AG04449 (cell line): ENCODE data around the gene ZNF3.

Experiments
- CTCF ChIA-PET: fragments of 350-600 bp; formaldehyde crosslinking; extraction: SDS; loops from one replicate; lab custom pipeline; 2021; ENCODE audit warnings: antibody characterized with exemption; lab: Yijun Ruan, JAX
- POLR2A ChIA-PET: fragments of 400-600, 350-600 bp; formaldehyde crosslinking; extraction: SDS; loops from one replicate; lab custom pipeline; 2020; ENCODE audit warnings: antibody characterized with exemption, inconsistent platforms; lab: Yijun Ruan, JAX
- DNase-seq: peaks from one replicate; pipeline ENCODE4 v3.0.0-alpha.2; 2010; ENCODE audit warnings: low read depth, low spot score
- H3K4me3 ChIP-seq: 2 replicates; pipeline ENCODE4 v1.5.1; 2011; ENCODE audit warnings: low read depth, mild to moderate bottlenecking, control low read depth, low read length
- TF ChIP-seq, protein P1 (sequence below): IDR thresholded peaks from one replicate; pipeline ENCODE4 v1.5.1; 2011; ENCODE audit warnings: mild to moderate bottlenecking, moderate library complexity, low read length, control low read depth, inconsistent platforms; ENCODE audit not compliant: insufficient read depth; ENCODE audit errors: missing control alignments

The ZNF3 gene

DNA sequence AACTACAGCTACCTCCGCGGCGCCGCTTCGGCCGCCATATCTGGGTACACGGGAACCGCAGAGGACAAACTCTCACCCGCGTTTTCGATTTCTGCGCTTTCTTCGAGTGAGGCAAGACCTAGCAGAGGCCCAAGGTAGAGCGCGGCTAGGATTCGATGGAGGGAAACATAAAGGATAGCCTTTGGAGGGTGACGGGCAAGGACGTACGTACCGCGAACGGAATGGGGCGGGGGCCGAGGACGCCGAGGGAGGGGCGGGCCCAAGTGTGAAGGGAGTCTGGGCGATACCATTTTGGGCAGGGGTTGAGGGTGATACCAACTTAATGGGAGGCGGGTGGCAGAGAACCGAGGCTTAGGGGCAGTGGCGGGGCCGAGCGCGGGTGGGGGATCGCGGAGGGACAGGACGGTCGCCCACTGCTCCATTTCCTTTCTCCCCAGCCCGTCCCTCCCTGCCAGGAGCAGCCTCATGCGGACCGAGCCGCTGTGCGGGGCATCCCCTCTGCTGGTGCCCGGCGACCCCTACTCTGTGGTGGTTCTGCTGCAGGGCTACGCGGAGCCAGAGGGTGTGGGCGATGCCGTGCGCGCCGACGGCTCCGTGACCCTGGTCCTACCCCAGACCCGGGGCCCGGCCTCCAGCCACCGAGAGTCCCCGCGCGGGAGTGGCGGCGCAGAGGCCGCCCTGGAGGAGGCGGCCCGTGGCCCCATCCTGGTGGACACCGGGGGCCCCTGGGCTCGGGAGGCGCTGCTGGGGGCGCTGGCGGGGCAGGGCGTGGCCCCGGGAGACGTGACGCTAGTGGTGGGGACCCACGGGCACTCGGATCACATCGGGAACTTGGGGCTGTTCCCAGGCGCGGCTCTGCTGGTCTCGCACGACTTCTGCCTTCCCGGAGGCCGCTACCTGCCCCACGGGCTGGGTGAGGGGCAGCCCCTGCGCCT is 45.7 kb upstream of the ZNF3 start, which contains the start of gene MBLAC1:
TSS of gene MBLAC1 (plus strand) at position 37 of the 935 bp plus-strand sequence. CDS start at position 466, 429 bp downstream.
- DNase-seq = peak; percentile 63
- ChIA-PET POLR2A (interaction anchor here (0.6 to 1.0 kb wide), 3 partner anchors 22 to 32 kb away, joined by 3 to 8 read pairs (median 5); partner anchors contain the start of genes AP4M1 and LAMTOR4), CTCF (interaction anchor here (7.0 to 11.8 kb wide), 2 partner anchors 17 to 87 kb away, joined by 167 to 298 read pairs; partner anchors contain the start of genes LAMTOR4 and PVRIG)
- peak within 1 kb of the TSS; percentile 94 for H3K4me3 ChIP-seq
- TF ChIP-seq, protein P1, sequence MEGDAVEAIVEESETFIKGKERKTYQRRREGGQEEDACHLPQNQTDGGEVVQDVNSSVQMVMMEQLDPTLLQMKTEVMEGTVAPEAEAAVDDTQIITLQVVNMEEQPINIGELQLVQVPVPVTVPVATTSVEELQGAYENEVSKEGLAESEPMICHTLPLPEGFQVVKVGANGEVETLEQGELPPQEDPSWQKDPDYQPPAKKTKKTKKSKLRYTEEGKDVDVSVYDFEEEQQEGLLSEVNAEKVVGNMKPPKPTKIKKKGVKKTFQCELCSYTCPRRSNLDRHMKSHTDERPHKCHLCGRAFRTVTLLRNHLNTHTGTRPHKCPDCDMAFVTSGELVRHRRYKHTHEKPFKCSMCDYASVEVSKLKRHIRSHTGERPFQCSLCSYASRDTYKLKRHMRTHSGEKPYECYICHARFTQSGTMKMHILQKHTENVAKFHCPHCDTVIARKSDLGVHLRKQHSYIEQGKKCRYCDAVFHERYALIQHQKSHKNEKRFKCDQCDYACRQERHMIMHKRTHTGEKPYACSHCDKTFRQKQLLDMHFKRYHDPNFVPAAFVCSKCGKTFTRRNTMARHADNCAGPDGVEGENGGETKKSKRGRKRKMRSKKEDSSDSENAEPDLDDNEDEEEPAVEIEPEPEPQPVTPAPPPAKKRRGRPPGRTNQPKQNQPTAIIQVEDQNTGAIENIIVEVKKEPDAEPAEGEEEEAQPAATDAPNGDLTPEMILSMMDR = no peak

DNA sequence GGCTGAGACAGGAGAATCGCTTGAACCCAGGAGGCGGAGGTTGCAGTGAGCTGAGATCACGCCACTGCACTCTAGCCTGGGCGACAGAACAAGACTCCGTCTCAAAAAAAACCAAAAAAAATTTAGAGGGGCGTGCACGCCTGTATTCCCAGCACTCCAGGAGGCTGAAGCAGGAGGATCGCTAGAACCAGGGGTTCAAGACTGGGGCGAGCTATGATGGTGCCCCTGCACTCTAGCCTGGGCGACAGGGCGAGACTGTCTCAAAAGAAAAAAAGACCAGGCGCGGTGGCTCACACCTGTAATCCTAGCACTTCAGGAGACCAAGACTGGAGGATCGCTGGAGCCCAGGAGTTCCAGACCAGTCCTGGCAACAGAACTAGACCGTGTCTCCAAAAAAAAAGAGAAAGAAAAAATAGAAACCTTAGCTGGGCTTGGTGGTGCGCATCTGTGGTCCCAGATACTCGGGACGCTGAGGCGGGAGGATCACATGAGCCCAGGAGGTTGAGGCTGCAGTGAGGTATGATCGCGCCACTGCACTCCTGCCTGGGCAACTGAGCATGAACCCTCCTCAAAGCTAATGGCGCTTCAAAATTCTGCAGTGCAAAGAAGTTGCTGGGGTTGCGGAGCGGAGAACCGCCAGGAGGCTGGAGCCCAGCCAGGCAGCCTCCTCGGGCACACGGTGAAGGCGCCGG is 44.9 kb upstream of the ZNF3 start:
- no peak for DNase-seq
- H3K4me3 ChIP-seq = peak overlapping the region; percentile 94

DNA sequence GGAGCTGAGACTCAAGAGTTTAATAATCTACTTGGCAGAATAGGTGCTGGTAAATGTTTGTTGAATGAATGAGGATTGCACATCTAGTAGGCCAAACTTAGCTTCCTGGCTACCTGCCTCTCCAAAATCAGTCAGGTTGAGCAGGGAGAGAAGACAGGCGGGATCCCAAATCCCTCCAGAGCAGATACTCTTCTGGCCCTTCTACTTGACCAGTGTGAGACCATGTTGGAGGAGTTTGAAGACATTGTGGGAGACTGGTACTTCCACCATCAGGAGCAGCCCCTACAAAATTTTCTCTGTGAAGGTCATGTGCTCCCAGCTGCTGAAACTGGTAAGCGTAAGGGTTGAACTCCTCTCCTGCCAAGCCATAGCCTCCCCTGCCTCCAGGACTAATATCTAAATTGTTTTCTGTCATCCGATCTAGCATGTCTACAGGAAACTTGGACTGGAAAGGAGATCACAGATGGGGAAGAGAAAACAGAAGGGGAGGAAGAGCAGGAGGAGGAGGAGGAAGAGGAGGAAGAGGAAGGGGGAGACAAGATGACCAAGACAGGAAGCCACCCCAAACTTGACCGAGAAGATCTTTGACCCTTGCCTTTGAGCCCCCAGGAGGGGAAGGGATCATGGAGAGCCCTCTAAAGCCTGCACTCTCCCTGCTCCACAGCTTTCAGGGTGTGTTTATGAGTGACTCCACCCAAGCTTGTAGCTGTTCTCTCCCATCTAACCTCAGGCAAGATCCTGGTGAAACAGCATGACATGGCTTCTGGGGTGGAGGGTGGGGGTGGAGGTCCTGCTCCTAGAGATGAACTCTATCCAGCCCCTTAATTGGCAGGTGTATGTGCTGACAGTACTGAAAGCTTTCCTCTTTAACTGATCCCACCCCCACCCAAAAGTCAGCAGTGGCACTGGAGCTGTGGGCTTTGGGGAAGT is 43.0 kb upstream of the ZNF3 start:
- no peak overlapping the region for H3K4me3 ChIP-seq
- no peak for DNase-seq
- TF ChIP-seq, protein P1 = no peak
- POLR2A ChIA-PET = interaction anchor here (2.1 kb wide), 1 partner anchor 23 kb away, joined by 5 read pairs; the partner anchor contains the start of genes AP4M1 and MCM7
- CTCF ChIA-PET = interaction anchor here (0.8 to 1.5 kb wide), 3 partner anchors 9 to 132 kb away, joined by 3 to 8 read pairs (median 3); no protein-coding TSS in a partner anchor

More for the DNA sequence above, 44.9 kb upstream of the ZNF3 start:
- TF ChIP-seq, protein P1 = no peak
- ChIA-PET POLR2A (interaction anchor here (0.6 to 1.0 kb wide), 4 partner anchors 17 to 31 kb away, joined by 3 to 8 read pairs (median 4); partner anchors contain the start of genes AP4M1 and LAMTOR4), CTCF (no interaction called here)

DNA sequence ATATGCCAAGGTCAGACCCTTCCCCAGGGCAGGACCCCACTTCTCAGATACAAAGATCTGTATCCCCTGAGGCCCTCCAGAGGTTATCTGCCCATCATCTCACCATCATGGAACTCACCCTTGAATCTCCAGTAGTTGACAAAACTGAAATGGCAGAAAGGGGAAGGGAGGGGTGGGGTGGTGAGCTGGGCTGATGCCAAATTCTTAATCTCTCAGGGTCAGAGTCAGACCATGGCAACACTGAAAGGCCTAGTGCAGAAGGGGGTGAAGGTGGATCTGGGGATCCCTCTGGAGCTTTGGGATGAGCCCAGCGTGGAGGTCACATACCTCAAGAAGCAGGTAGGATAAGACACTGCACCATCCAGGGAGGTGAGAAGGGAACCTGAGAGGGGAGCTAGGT is 41.0 kb upstream of the ZNF3 start:
- CTCF ChIA-PET = interaction anchor here (1.2 to 1.8 kb wide), 2 partner anchors 8 to 10 kb away, joined by 6 to 7 read pairs; no protein-coding TSS in a partner anchor
- POLR2A ChIA-PET = no interaction called here
- DNase-seq = no peak
- TF ChIP-seq, protein P1 = no peak
- H3K4me3 ChIP-seq = no peak overlapping the region

DNA sequence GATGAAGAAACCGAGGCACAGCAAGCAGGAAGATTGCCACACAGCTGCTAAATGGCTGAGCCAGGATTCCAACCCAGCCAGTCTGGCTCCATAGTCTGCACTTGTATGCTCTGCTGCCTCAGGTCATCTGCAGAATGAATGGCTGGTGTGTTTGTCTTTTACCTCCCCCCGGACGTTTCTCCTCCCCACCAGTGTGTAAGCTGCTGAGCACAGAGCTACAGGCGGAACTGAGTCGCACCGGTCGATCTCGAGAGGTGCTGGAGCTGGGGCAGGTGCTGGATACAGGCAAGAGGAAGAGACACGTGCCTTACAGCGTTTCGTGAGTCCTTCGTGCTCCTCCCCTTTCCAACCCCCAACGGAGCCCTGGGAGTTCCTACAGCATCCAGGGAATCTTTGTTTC is 40.5 kb upstream of the ZNF3 start:
- CTCF ChIA-PET = interaction anchor here (1.2 to 2.7 kb wide), 3 partner anchors 8 to 11 kb away, joined by 6 to 23 read pairs (median 7); no protein-coding TSS in a partner anchor
- no peak for DNase-seq
- H3K4me3 ChIP-seq = no peak overlapping the region
- POLR2A ChIA-PET = no interaction called here
- TF ChIP-seq, protein P1 = no peak
